ENCODE results near the gene CHD5.
A peak's percentile ranks its signal among the peaks of the same experiment; 100 is the strongest.

The CHD5 gene

DNA sequence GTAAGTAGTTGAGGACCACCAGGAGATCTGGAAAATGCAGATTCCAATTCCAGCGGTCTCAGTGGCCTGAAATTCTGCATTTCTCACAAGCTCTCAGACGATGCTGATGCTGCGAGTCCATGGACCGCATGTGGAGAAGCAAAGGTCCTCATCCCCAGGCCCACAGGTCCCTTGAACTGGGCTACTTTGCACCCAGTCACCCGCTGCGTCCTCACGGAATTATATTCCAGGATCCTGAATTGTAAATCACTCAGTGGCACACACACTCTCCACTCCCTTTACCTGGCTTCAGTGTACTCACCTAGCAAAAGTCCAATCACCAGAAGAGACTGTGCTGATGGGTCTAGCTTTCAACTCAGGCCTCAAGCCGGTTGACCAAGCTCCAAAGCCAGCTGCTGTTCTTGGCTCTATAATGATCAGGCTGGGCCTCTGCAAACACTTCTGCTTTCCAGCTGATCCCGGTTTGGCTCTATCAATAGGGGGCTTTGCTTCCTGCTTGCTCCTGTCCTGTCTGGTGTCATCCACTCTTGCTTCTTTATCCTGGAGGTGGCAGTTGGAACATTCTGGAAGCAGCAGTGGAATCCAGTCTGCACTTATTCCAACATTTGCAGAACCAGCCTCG is 20.2 kb upstream of the CHD5 start:
- no peak for TF ChIP-seq CTCF (IDR thresholded peaks at IDR 0.05; ENCODE audit: insufficient read depth, low read depth, low read length, missing control alignments)
- peak overlapping the region; percentile 81 for H3K4me3 ChIP-seq (ENCODE audit: low read depth, low read length)
- no peak for DNase-seq (ENCODE audit: low read depth)

GRCh38 chr1:6199298-6200187 is 19.4 kb upstream of the CHD5 start, which contains the start of gene RPL22:
RPL22 (minus strand) TSS chr1:6199595; CDS start chr1:6199573, 22 bp downstream.
- peak within 1 kb of the TSS; percentile 81 for H3K4me3 ChIP-seq (ENCODE audit: low read depth, low read length)
- DNase-seq (ENCODE audit: low read depth), result peak; percentile 99
- TF ChIP-seq CTCF (IDR thresholded peaks at IDR 0.05; ENCODE audit: insufficient read depth, low read depth, low read length, missing control alignments), result no peak

GRCh38 chr1:6198646-6199297 is 18.7 kb upstream of the CHD5 start:
- no peak for TF ChIP-seq CTCF (IDR thresholded peaks at IDR 0.05; ENCODE audit: insufficient read depth, low read depth, low read length, missing control alignments)
- peak; percentile 42 for DNase-seq (ENCODE audit: low read depth)
- H3K4me3 ChIP-seq (ENCODE audit: low read depth, low read length), result peak overlapping the region; percentile 81

- peak overlapping the region; percentile 81 for H3K4me3 ChIP-seq (ENCODE audit: low read depth, low read length)
- no peak for DNase-seq (ENCODE audit: low read depth)
- TF ChIP-seq CTCF (IDR thresholded peaks at IDR 0.05; ENCODE audit: insufficient read depth, low read depth, low read length, missing control alignments), result no peak
Measured at GRCh38 chr1:6197746-6198427, 17.8 kb upstream of the CHD5 start.

GRCh38 chr1:6191968-6192367 is 11.8 kb upstream of the CHD5 start:
- TF ChIP-seq CTCF (IDR thresholded peaks at IDR 0.05; ENCODE audit: insufficient read depth, low read depth, low read length, missing control alignments), result no peak
- DNase-seq (ENCODE audit: low read depth), result no peak
- no peak overlapping the region for H3K4me3 ChIP-seq (ENCODE audit: low read depth, low read length)

- TF ChIP-seq CTCF (IDR thresholded peaks at IDR 0.05; ENCODE audit: insufficient read depth, low read depth, low read length, missing control alignments), result no peak
- DNase-seq (ENCODE audit: low read depth), result no peak
Measured at GRCh38 chr1:6188466-6188865, 8.3 kb upstream of the CHD5 start.

More at GRCh38 chr1:6188466-6188865, 8.3 kb upstream of the CHD5 start:
- H3K4me3 ChIP-seq (ENCODE audit: low read depth, low read length), result no peak overlapping the region
